Activated CD8-positive, alpha-beta memory T cell treated with anti-CD3 and anti-CD28 coated beads, Interleukin-2, amount 50 U/mL, for 48 hours (primary cell): ENCODE results near the gene ZNHIT1.
"Not testable (repeated sequence)": the region's sequence is repeated elsewhere in the genome, so short reads cannot be mapped to it uniquely, and the experiment has no call there.

Experiments used
- DNase-seq: peaks from one replicate; pipeline ENCODE4 v3.0.0-alpha.2; 2020

The ZNHIT1 gene

GRCh38 chr7:101189109-101189508 lies 28.9 kb upstream of the ZNHIT1 start:
- DNase-seq: no peak

GRCh38 chr7:101195884-101196283 lies 22.1 kb upstream of the ZNHIT1 start:
- no peak for DNase-seq

- no peak for DNase-seq
Observed at GRCh38 chr7:101197991-101198390, 20.0 kb upstream of the ZNHIT1 start.

GRCh38 chr7:101198476-101198875 lies 19.5 kb upstream of the ZNHIT1 start:
- DNase-seq: no peak

GRCh38 chr7:101199522-101199921 lies 18.4 kb upstream of the ZNHIT1 start:
- not testable (repeated sequence) for DNase-seq

GRCh38 chr7:101200504-101200861 lies 17.5 kb upstream of the ZNHIT1 start:
- DNase-seq: no peak

- no peak for DNase-seq
Observed at GRCh38 chr7:101200862-101201599, 16.9 kb upstream of the ZNHIT1 start, which contains the start of gene MOGAT3. Gene MOGAT3, minus strand, starts transcription at chr7:101201036. Its CDS starts 182 bp downstream, at chr7:101200854.

- no peak for DNase-seq
Observed at GRCh38 chr7:101201695-101202602, 16.0 kb upstream of the ZNHIT1 start.

GRCh38 chr7:101202603-101202918 lies 15.4 kb upstream of the ZNHIT1 start:
- DNase-seq: no peak

GRCh38 chr7:101203740-101204738 lies 13.9 kb upstream of the ZNHIT1 start:
- DNase-seq: not testable (repeated sequence)

GRCh38 chr7:101205901-101206664 lies 11.9 kb upstream of the ZNHIT1 start:
- DNase-seq: no peak

GRCh38 chr7:101206665-101207042 lies 11.3 kb upstream of the ZNHIT1 start:
- DNase-seq: no peak

GRCh38 chr7:101207459-101207858 lies 10.5 kb upstream of the ZNHIT1 start:
- no peak for DNase-seq

GRCh38 chr7:101208794-101209193 lies 9.2 kb upstream of the ZNHIT1 start:
- no peak for DNase-seq

- no peak for DNase-seq
Observed at GRCh38 chr7:101210143-101210542, 7.8 kb upstream of the ZNHIT1 start.

- no peak for DNase-seq
Observed at GRCh38 chr7:101211501-101211900, 6.5 kb upstream of the ZNHIT1 start.

- no peak for DNase-seq
Observed at GRCh38 chr7:101212014-101212413, 6.0 kb upstream of the ZNHIT1 start.

- no peak for DNase-seq
Observed at GRCh38 chr7:101216001-101216859, 1.7 kb upstream of the ZNHIT1 start.

- DNase-seq: no peak
Observed at GRCh38 chr7:101216860-101217387, 1.0 kb upstream of the ZNHIT1 start.

GRCh38 chr7:101218236-101219125 lies 516 bp downstream of the ZNHIT1 start:
- DNase-seq: no peak
